Panc1 (cell line): ENCODE results near the gene TRNAU1AP.

Source experiments
- POLR2AphosphoS5 ChIP-seq: IDR thresholded peaks from 2 replicates; pipeline ENCODE4 v1.6.1; 2012; ENCODE audit warnings: mild to moderate bottlenecking, low read depth, low read length, moderate library complexity
- TF ChIP-seq, protein P1 (sequence below): fragments of 450-650 bp; IDR thresholded peaks from 2 replicates; pipeline ENCODE4 v1.5.1; 2017; ENCODE audit warnings: mild to moderate bottlenecking

DNA sequence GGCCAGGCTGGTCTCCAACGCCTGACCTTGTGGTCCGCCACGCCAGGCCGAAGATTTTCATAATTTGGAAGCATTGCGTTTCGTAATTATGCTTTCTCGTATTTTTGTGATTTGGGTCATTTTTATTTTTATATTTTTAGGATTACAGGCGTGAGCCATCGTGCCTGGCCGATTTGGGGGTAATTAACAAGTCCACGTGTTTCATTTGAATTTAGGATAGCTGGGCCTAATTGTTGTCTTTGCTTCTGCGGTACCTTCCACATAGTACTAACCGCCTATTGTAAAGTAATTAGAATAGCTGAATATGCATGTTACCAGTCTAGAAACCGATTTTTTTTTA is 46.0 kb upstream of the TRNAU1AP start:
- TF ChIP-seq, protein P1, sequence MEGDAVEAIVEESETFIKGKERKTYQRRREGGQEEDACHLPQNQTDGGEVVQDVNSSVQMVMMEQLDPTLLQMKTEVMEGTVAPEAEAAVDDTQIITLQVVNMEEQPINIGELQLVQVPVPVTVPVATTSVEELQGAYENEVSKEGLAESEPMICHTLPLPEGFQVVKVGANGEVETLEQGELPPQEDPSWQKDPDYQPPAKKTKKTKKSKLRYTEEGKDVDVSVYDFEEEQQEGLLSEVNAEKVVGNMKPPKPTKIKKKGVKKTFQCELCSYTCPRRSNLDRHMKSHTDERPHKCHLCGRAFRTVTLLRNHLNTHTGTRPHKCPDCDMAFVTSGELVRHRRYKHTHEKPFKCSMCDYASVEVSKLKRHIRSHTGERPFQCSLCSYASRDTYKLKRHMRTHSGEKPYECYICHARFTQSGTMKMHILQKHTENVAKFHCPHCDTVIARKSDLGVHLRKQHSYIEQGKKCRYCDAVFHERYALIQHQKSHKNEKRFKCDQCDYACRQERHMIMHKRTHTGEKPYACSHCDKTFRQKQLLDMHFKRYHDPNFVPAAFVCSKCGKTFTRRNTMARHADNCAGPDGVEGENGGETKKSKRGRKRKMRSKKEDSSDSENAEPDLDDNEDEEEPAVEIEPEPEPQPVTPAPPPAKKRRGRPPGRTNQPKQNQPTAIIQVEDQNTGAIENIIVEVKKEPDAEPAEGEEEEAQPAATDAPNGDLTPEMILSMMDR, result no peak
- no peak; the same call in 1 of the 2 replicates for TF ChIP-seq POLR2AphosphoS5
